Colonic mucosa (tissue), 4 donors: ENCODE results near the gene SLCO4A1. TPM values are rescaled to one million over a fixed set of nuclear protein-coding genes. Genes with fewer than 3 reads are reported as not detected.

Experiments
- DNase-seq: peaks from one replicate; pipeline ENCODE4 v3.0.0-alpha.2; 2020
- H3K27ac ChIP-seq: fragments of 200-600 bp; one replicate; pipeline ENCODE4 v1.8.0; 2021
- H3K27me3 ChIP-seq: fragments of 200-600 bp; one replicate; pipeline ENCODE4 v1.8.0; 2021
- H3K36me3 ChIP-seq: fragments of 200-600 bp; one replicate; pipeline ENCODE4 v1.8.0; 2021
- H3K4me1 ChIP-seq: fragments of 200-600 bp; one replicate; pipeline ENCODE4 v1.8.0; 2021; ENCODE audit warnings: mild to moderate bottlenecking
- H3K4me3 ChIP-seq: fragments of 200-600 bp; one replicate; pipeline ENCODE4 v1.8.0; 2021
- H3K9ac ChIP-seq, 2 donors: one replicate each; pipeline ENCODE4 v1.7.0; 2013; ENCODE audit warnings: control low read depth in 2 of 2, low read depth in 2 of 2, low read length in 2 of 2
- H3K9me3 ChIP-seq: fragments of 200-600 bp; one replicate; pipeline ENCODE4 v1.8.0; 2021
- CTCF ChIP-seq: fragments of 200-600 bp; IDR thresholded peaks from one replicate; pipeline ENCODE4 v1.8.0; 2022; ENCODE audit warnings: antibody characterized with exemption, mild to moderate bottlenecking
- intact Hi-C: fragments of 100-400 bp; cut with DNase I; formaldehyde crosslinking; loops from one replicate; pipeline ENCODE4 v1.14.1; 2022
- total RNA-seq, 2 donors: library from RNA; stranded (reverse); fragmentation: NEBNext Ultra II Directional in 1 of 2; extraction: Animal tissue kit (Norgen Biotek cat#: 25700) in 1 of 2; gene quantifications; one replicate each; pipeline ENCODE4 v1.2.1, GENCODE V29; 2021
- donor health status: healthy.
- donor health status: DM: no; HTN: no; CAD: no.
- donor health status: DM: no; HTN: no; CAD: no.

SLCO4A1 gene
- total RNA-seq, 2 donors from 2014 or later = 39.7 to 42.9 TPM

DNA sequence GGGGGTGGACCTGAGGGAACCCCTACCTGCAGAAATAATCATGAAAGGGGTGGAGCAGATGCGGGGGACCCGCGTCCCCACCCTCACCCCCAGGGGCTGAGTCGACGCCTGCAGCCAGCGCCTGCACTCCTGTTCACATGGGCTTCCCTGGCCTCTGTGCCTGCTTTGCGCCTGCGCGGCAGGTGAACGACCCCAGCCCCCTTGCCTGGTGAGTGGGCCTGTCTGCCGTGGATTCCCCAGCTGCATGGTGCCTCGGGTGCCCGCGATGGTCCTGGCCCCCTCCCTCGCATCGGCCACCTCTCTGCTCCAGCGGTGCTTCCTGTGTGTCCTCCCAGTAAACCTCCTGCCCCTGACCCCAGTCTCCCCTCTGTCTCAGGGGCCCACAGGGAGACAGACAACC, 47.6 kb downstream of the SLCO4A1 start:
- Histone ChIP-seq H3K9me3 (no peaks in the 10 kb centered on the region), H3K9ac (no peak overlapping the region), H3K4me3 (no peak overlapping the region), H3K4me1 (peaks cover 6% of the 10 kb centered on the region), H3K36me3 (no peaks in the 10 kb centered on the region), H3K27ac (no peak overlapping the region), H3K27me3 (no peaks in the 10 kb centered on the region)
- TF ChIP-seq CTCF = no peak
- DNase-seq = no peak
- intact Hi-C loops = no loop called here

GRCh38 chr20:62690261-62690820, 48.0 kb downstream of the SLCO4A1 start:
- H3K36me3 ChIP-seq = no peaks in the 10 kb centered on the region
- no peaks in the 10 kb centered on the region for H3K9me3 ChIP-seq
- H3K27me3 ChIP-seq = no peaks in the 10 kb centered on the region
- intact Hi-C loops = no loop called here
- no peak for DNase-seq
- no peak for TF ChIP-seq CTCF
- H3K4me3 ChIP-seq = no peak overlapping the region
- H3K4me1 ChIP-seq = peaks cover 6% of the 10 kb centered on the region
- H3K27ac ChIP-seq = no peak overlapping the region
- no peak overlapping the region for H3K9ac ChIP-seq

DNA sequence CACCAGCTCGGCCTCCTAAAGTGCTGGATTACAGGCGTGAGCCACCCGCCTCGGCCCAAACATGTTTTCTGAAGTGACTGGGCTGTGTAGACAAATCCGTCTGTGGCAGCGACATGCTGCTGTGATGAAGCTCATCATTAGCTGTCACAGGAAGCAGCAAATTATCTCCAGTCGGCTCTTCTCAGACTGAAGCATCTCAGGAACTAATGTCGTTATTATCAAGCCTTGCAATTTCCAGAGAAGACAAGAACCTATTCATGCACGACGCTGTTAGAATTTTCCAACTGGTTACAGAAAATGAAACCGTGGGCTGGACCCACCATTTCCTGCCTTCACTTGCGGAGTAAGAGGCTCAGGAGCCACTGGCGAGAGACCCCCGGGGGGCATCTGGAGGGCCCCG, 49.2 kb downstream of the SLCO4A1 start:
- no peaks in the 10 kb centered on the region for H3K4me1 ChIP-seq
- no peaks in the 10 kb centered on the region for H3K36me3 ChIP-seq
- H3K9ac ChIP-seq = no peak overlapping the region
- no peak overlapping the region for H3K4me3 ChIP-seq
- no peak for TF ChIP-seq CTCF
- H3K27me3 ChIP-seq = no peaks in the 10 kb centered on the region
- intact Hi-C loops = no loop called here
- H3K27ac ChIP-seq = no peak overlapping the region
- DNase-seq = no peak
- H3K9me3 ChIP-seq = no peaks in the 10 kb centered on the region

GRCh38 chr20:62692176-62692575, 49.9 kb downstream of the SLCO4A1 start:
- DNase-seq = no peak
- H3K27me3 ChIP-seq = no peaks in the 10 kb centered on the region
- TF ChIP-seq CTCF = no peak
- H3K4me3 ChIP-seq = no peak overlapping the region
- intact Hi-C loops = no loop called here
- no peaks in the 10 kb centered on the region for H3K4me1 ChIP-seq
- no peaks in the 10 kb centered on the region for H3K36me3 ChIP-seq
- H3K9ac ChIP-seq = no peak overlapping the region
- no peaks in the 10 kb centered on the region for H3K9me3 ChIP-seq
- no peak overlapping the region for H3K27ac ChIP-seq

DNA sequence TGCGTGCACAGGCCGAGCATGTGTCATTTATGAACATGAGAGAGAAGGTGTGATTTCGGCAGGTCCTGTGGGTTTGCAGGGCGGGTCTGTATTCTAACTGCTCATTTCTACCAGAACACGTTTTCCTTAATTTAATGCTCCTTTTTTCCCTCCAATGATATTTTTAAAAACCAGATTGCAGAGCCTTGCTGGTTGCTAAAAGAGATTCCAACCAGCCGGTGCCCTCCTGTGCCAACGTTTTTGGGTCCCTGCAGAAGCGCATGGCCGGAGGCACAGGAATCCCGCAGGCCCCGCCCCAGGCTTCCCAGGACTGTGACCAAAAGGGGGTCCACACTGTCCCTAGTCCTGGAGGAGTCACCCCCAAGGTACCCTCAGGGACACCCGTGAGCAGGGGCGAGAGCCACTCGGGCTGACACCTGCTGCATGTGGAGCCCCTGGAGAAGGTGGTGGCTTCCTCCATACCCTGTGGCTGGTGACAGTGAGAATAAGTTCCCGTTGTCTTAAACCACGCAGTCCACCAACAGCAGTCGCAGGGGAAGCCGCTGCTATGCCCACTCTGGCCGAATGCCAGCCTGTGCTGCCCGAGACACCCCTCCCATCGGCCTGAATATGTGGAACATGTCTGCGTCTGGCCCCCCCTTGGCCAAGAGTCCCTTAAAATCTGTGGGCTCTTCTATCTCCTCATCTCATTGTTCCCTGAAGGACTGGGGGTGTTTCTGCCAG, 50.7 kb downstream of the SLCO4A1 start:
- Histone ChIP-seq H3K27me3 (no peaks in the 10 kb centered on the region), H3K9me3 (no peaks in the 10 kb centered on the region), H3K9ac (no peak overlapping the region), H3K36me3 (no peaks in the 10 kb centered on the region), H3K4me1 (no peaks in the 10 kb centered on the region), H3K27ac (no peak overlapping the region), H3K4me3 (no peak overlapping the region)
- no peak for TF ChIP-seq CTCF
- DNase-seq = no peak
- intact Hi-C loops = no loop called here
